K562 (cell line): ENCODE results near the gene ERCC2. TPM values are rescaled to one million over a fixed set of nuclear protein-coding genes. Genes with fewer than 3 reads are reported as not detected.

ENCODE experiments used
- AFF1 ChIP-seq, 2 experiments: fragments of 450-650 bp; IDR thresholded peaks; 2 replicates each; pipeline ENCODE4 v1.6.1; 2018; ENCODE audit warnings: mild to moderate bottlenecking in 2 of 2, low read depth in 1 of 2; ENCODE audit not compliant: partially characterized antibody in 2 of 2
- ARID4B ChIP-seq: sonication (generic); formaldehyde crosslinking; IDR thresholded peaks from 2 replicates; pipeline ENCODE4 v1.8.0; 2022; ENCODE audit warnings: mild to moderate bottlenecking, missing genetic modification reagents
- CTBP1 ChIP-seq: fragments of 450-650 bp; IDR thresholded peaks from 2 replicates; pipeline ENCODE4 v1.6.1; 2016; ENCODE audit warnings: borderline replicate concordance
- GTF2A2 ChIP-seq: IDR thresholded peaks from 2 replicates; pipeline ENCODE4 v1.6.1; 2016; ENCODE audit warnings: mild to moderate bottlenecking, missing genetic modification characterization, missing compliant biosample characterization
- JUND ChIP-seq, 2 experiments: IDR thresholded peaks; 2 replicates in 1 of 2; 3 replicates in 1 of 2; pipeline ENCODE4 v1.6.1; 2011; ENCODE audit warnings: borderline replicate concordance in 2 of 2, low read depth in 2 of 2, low read length in 2 of 2, improper control_type of control experiment in 1 of 2, missing biosample characterization in 1 of 2, missing genetic modification characterization in 1 of 2, missing genetic modification reagents in 1 of 2
- KDM5B ChIP-seq: fragments of 200-600 bp; sonication (generic); IDR thresholded peaks from 2 replicates; pipeline ENCODE4 v1.6.1; 2012; ENCODE audit warnings: low read depth, mild to moderate bottlenecking, moderate library complexity, low read length, control low read depth, inconsistent platforms; ENCODE audit not compliant: insufficient replicate concordance
- MAZ ChIP-seq, 2 experiments: fragments of 450-650 bp in 1 of 2; sonication (generic) in 1 of 2; formaldehyde crosslinking; IDR thresholded peaks in 1 of 2; conservative IDR thresholded peaks in 1 of 2; 2 replicates each; pipeline versions ENCODE4 v1.4.0 to v1.5.0; 2020; ENCODE audit warnings: mild to moderate bottlenecking in 1 of 2, missing genetic modification reagents in 1 of 2
- MEF2A ChIP-seq: IDR thresholded peaks from 2 replicates; pipeline ENCODE4 v1.6.1; 2011; ENCODE audit warnings: low read depth, mild to moderate bottlenecking, low read length, moderate library complexity; ENCODE audit not compliant: control insufficient read depth
- POLR2B ChIP-seq: fragments of 450-650 bp; IDR thresholded peaks from 2 replicates; pipeline ENCODE4 v1.6.1; 2018; ENCODE audit warnings: low read depth; ENCODE audit not compliant: partially characterized antibody
- PREB ChIP-seq: sonication (generic); formaldehyde crosslinking; IDR thresholded peaks from 2 replicates; pipeline ENCODE4 v1.8.1; 2023; ENCODE audit warnings: mild to moderate bottlenecking, missing genetic modification reagents
- ZNF511 ChIP-seq: sonication (generic); formaldehyde crosslinking; IDR thresholded peaks from 2 replicates; pipeline ENCODE4 v1.8.0; 2022; ENCODE audit warnings: mild to moderate bottlenecking, missing genetic modification reagents
- polyA plus RNA-seq, 8 experiments: library from polyadenylated mRNA; depleted of rRNA in 4 of 8; stranded (reverse) in 5 of 8; unstranded in 3 of 8; fragments of >200 nt; fragmentation: Nextera tagmentation in 2 of 8; fragmentation: Illumina TruSeq in 1 of 8; extraction: Ambion mirVana in 2 of 8; extraction: Trizol in 1 of 8; gene quantifications; 2 replicates each; pipeline versions ENCODE4 v1.2.1 to v1.2.3, GENCODE V29; 2011 to 2014; ENCODE audit warnings: inconsistent platforms in 1 of 8, missing spikeins in 1 of 8
- total RNA-seq, 7 experiments: library from RNA; depleted of rRNA in 6 of 7; stranded (reverse); fragments of >200 nt in 6 of 7; fragmentation: Illumina TruSeq in 2 of 7; extraction: Trizol in 2 of 7; gene quantifications; 2 replicates each; pipeline versions ENCODE4 v1.2.1 to v1.2.3, GENCODE V29; 2011 to 2021; ENCODE audit warnings: low replicate concordance in 1 of 7
- TF ChIP-seq, protein P1 (sequence below): fragments of 450-650 bp; formaldehyde crosslinking; IDR thresholded peaks from 2 replicates; pipeline ENCODE4 v1.4.0; 2022; ENCODE audit warnings: missing genetic modification characterization

Gene ERCC2
- total and polyA plus RNA-seq, 9 of the 15 experiments (the other 6 are each of a cell fraction or from before 2014, with no cell fraction given): 2.2 to 55.9 (median 23.4) TPM

GRCh38 chr19:45406226-45407090 lies 36.1 kb upstream of the ERCC2 start, which contains the start of gene POLR1G (continued):
- TF ChIP-seq MAZ (CRISPR knock-in tag; conservative IDR thresholded peaks at IDR 0.05 in 1 of 2, IDR thresholded peaks at IDR 0.05 in 1 of 2) (peak; percentile 39 to 52; a peak in 3 of 4 replicates), AFF1 (IDR thresholded peaks at IDR 0.05; ENCODE audit: low read depth in 1 of 2, partially characterized antibody in 2 of 2) (peak; percentile 76 to 83), JUND (IDR thresholded peaks at IDR 0.05; ENCODE audit: borderline replicate concordance, low read depth, low read length) (peak; percentile 97), JUND (tag; IDR thresholded peaks at IDR 0.05; ENCODE audit: borderline replicate concordance, low read depth, low read length) (no peak), PREB (CRISPR knock-in tag) (no peak), KDM5B (peak; percentile 75), CTBP1 (peak; percentile 82; the same call in 1 of the 2 replicates), POLR2B (peak; percentile 78), ZNF511 (CRISPR knock-in tag) (peak; percentile 53), MEF2A (0 out of 2 replicates have a peak, but pooled peaks have one; percentile 47), ARID4B (CRISPR knock-in tag) (peak; percentile 99), GTF2A2 (tag) (no peak)
- TF ChIP-seq, protein P1, sequence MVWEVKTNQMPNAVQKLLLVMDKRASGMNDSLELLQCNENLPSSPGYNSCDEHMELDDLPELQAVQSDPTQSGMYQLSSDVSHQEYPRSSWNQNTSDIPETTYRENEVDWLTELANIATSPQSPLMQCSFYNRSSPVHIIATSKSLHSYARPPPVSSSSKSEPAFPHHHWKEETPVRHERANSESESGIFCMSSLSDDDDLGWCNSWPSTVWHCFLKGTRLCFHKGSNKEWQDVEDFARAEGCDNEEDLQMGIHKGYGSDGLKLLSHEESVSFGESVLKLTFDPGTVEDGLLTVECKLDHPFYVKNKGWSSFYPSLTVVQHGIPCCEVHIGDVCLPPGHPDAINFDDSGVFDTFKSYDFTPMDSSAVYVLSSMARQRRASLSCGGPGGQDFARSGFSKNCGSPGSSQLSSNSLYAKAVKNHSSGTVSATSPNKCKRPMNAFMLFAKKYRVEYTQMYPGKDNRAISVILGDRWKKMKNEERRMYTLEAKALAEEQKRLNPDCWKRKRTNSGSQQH (CRISPR knock-in tag): no peak
